ENCODE results near the gene PSMC3.

Gene PSMC3

GRCh38 chr11:47411884-47412746 lies 14.1 kb downstream of the PSMC3 start:
- peak; percentile 23 to 61 for DNase-seq

- no peak for DNase-seq
Measured at GRCh38 chr11:47410370-47411264, 15.6 kb downstream of the PSMC3 start.

GRCh38 chr11:47409440-47410369 lies 16.5 kb downstream of the PSMC3 start:
- DNase-seq, result no peak

GRCh38 chr11:47408598-47409439 lies 17.4 kb downstream of the PSMC3 start:
- no peak for DNase-seq

- DNase-seq, result peak; percentile 90 to 93
Measured at GRCh38 chr11:47407746-47408590, 18.3 kb downstream of the PSMC3 start, which contains the start of gene SLC39A13. SLC39A13 (plus strand) TSS chr11:47408590; CDS start chr11:47410095, 1,505 bp downstream.

- DNase-seq, result no peak
Measured at GRCh38 chr11:47406896-47407745, 19.1 kb downstream of the PSMC3 start.

GRCh38 chr11:47403571-47403970 lies 22.7 kb downstream of the PSMC3 start:
- no peak for DNase-seq

GRCh38 chr11:47403135-47403534 lies 23.1 kb downstream of the PSMC3 start:
- no peak for DNase-seq

- DNase-seq, result no peak
Measured at GRCh38 chr11:47400768-47401279, 25.4 kb downstream of the PSMC3 start.

- DNase-seq, result peak; percentile 23 to 42
Measured at GRCh38 chr11:47399860-47400767, 26.1 kb downstream of the PSMC3 start.

- no peak for DNase-seq
Measured at GRCh38 chr11:47398551-47398950, 27.7 kb downstream of the PSMC3 start.

GRCh38 chr11:47398011-47398410 lies 28.2 kb downstream of the PSMC3 start:
- DNase-seq, result no peak

- DNase-seq, result no peak
Measured at GRCh38 chr11:47396049-47396320, 30.3 kb downstream of the PSMC3 start.

GRCh38 chr11:47395223-47396048 lies 30.8 kb downstream of the PSMC3 start:
- DNase-seq, result no peak

GRCh38 chr11:47394322-47395222 lies 31.7 kb downstream of the PSMC3 start:
- DNase-seq, result peak; percentile 56 to 57

GRCh38 chr11:47394050-47394321 lies 32.3 kb downstream of the PSMC3 start:
- DNase-seq, result no peak

Measured in stimulated activated CD4-positive, alpha-beta T cell treated with anti-CD3 and anti-CD28 coated beads, Interleukin-4, amount 100 ng/mL, for 4 hours (primary cell).